HepG2 (cell line): ENCODE results near the gene RACGAP1. TPM values are rescaled to one million over a fixed set of nuclear protein-coding genes. Genes with fewer than 3 reads are reported as not detected.

Experiments
- ARID3A ChIP-seq: IDR thresholded peaks from 2 replicates; pipeline ENCODE4 v1.6.1; 2012; ENCODE audit warnings: low read depth, low read length, improper control_type of control experiment
- BATF2 ChIP-seq: sonication (generic); formaldehyde crosslinking; IDR thresholded peaks from 2 replicates; pipeline ENCODE4 v1.8.0; 2022; ENCODE audit warnings: mild to moderate bottlenecking, missing genetic modification reagents, moderate library complexity
- FOXP1 ChIP-seq, 2 experiments: fragments of 450-650 bp in 1 of 2; IDR thresholded peaks; 2 replicates each; pipeline ENCODE4 v1.6.1; 2017 to 2018; ENCODE audit warnings: antibody characterized with exemption in 1 of 2
- GATAD1 ChIP-seq: IDR thresholded peaks from 2 replicates; pipeline ENCODE4 v1.6.1; 2016; ENCODE audit warnings: missing genetic modification reagents, missing compliant biosample characterization
- GPN1 ChIP-seq: sonication (generic); formaldehyde crosslinking; IDR thresholded peaks from 2 replicates; pipeline ENCODE4 v1.5.1; 2020; ENCODE audit warnings: missing genetic modification reagents, borderline replicate concordance
- HNRNPUL1 ChIP-seq: fragments of 200-400 bp; formaldehyde crosslinking; IDR thresholded peaks from 2 replicates; pipeline ENCODE4 v1.6.1; 2017; ENCODE audit warnings: low read depth, mild to moderate bottlenecking, low read length, moderate library complexity
- ISL2 ChIP-seq: sonication (generic); formaldehyde crosslinking; IDR thresholded peaks from 2 replicates; pipeline ENCODE4 v1.5.0; 2020; ENCODE audit warnings: missing genetic modification reagents
- JARID2 ChIP-seq: sonication (generic); formaldehyde crosslinking; IDR thresholded peaks from 2 replicates; pipeline ENCODE4 v1.8.1; 2023; ENCODE audit warnings: missing genetic modification reagents, inconsistent platforms; ENCODE audit not compliant: insufficient replicate concordance
- MIXL1 ChIP-seq: IDR thresholded peaks from 2 replicates; pipeline ENCODE4 v1.6.1; 2016
- NR2F6 ChIP-seq, 2 experiments: IDR thresholded peaks; 2 replicates each; pipeline ENCODE4 v1.6.1; 2016; ENCODE audit warnings: antibody characterized with exemption in 1 of 2, mild to moderate bottlenecking in 1 of 2
- RFXANK ChIP-seq: IDR thresholded peaks from 2 replicates; pipeline ENCODE4 v1.6.1; 2016
- SIX1 ChIP-seq: sonication (generic); formaldehyde crosslinking; IDR thresholded peaks from 2 replicates; pipeline ENCODE4 v1.4.0; 2020; ENCODE audit warnings: missing genetic modification reagents, borderline replicate concordance
- SOX5 ChIP-seq: IDR thresholded peaks from 2 replicates; pipeline ENCODE4 v1.6.1; 2016; ENCODE audit warnings: borderline replicate concordance
- TARDBP ChIP-seq: sonication (generic); formaldehyde crosslinking; IDR thresholded peaks from 2 replicates; pipeline ENCODE4 v1.8.0; 2022; ENCODE audit warnings: mild to moderate bottlenecking, missing genetic modification reagents
- TCF7 ChIP-seq: sonication (generic); IDR thresholded peaks from 2 replicates; pipeline ENCODE4 v1.6.1; 2016; ENCODE audit warnings: antibody characterized with exemption, low read depth
- ZFP41 ChIP-seq: sonication (generic); formaldehyde crosslinking; IDR thresholded peaks from 2 replicates; pipeline ENCODE4 v1.4.0; 2020; ENCODE audit warnings: mild to moderate bottlenecking, missing genetic modification reagents, borderline replicate concordance
- ZFY ChIP-seq: sonication (generic); formaldehyde crosslinking; IDR thresholded peaks from 2 replicates; pipeline ENCODE4 v1.4.0; 2020; ENCODE audit warnings: missing genetic modification reagents
- ZHX1 ChIP-seq: sonication (generic); formaldehyde crosslinking; IDR thresholded peaks from 2 replicates; pipeline ENCODE4 v1.8.1; 2022; ENCODE audit warnings: low read depth, mild to moderate bottlenecking, missing genetic modification reagents
- ZNF605 ChIP-seq: sonication (generic); formaldehyde crosslinking; IDR thresholded peaks from 2 replicates; pipeline ENCODE4 v1.8.0; 2022; ENCODE audit warnings: mild to moderate bottlenecking, missing genetic modification reagents
- ZNF773 ChIP-seq: sonication (generic); formaldehyde crosslinking; IDR thresholded peaks from 2 replicates; pipeline ENCODE4 v1.4.0; 2020; ENCODE audit warnings: missing genetic modification reagents, borderline replicate concordance
- ZNF776 ChIP-seq: sonication (generic); formaldehyde crosslinking; IDR thresholded peaks from 2 replicates; pipeline ENCODE4 v1.4.0; 2020; ENCODE audit warnings: mild to moderate bottlenecking, missing genetic modification reagents
- ZUFSP ChIP-seq: sonication (generic); formaldehyde crosslinking; IDR thresholded peaks from 2 replicates; pipeline ENCODE4 v1.9.0; 2021; ENCODE audit warnings: missing genetic modification reagents, mild to moderate bottlenecking, borderline replicate concordance
- polyA plus RNA-seq, 8 experiments: library from polyadenylated mRNA; depleted of rRNA in 3 of 8; stranded (reverse) in 7 of 8; unstranded in 1 of 8; fragments of >200 nt; fragmentation: Illumina TruSeq in 4 of 8; extraction: Trizol in 4 of 8; gene quantifications; 2 replicates each; pipeline versions ENCODE4 v1.2.1 to v1.2.3, GENCODE V29; 2011 to 2016; ENCODE audit warnings: low read depth in 4 of 8, missing spikeins in 1 of 8, mixed read lengths in 1 of 8; ENCODE audit not compliant: insufficient read depth in 1 of 8
- total RNA-seq, 5 experiments: library from RNA; depleted of rRNA; stranded (reverse); fragments of >200 nt; fragmentation: Illumina TruSeq; extraction: Trizol; gene quantifications; 2 replicates each; pipeline ENCODE4 v1.2.3, GENCODE V29; 2016; ENCODE audit warnings: low read depth in 1 of 5

RACGAP1 gene
- total and polyA plus RNA-seq, 2 of the 13 experiments (the other 11 are each of a cell fraction or from before 2014, with no cell fraction given) = 16.7 to 57.9 TPM

GRCh38 chr12:49980501-49981349 is 44.6 kb downstream of the RACGAP1 start (continued):
- TF ChIP-seq ZUFSP (CRISPR knock-in tag) (no peak), NR2F6 (IDR thresholded peaks at IDR 0.05) (peak; percentile 80), NR2F6 (CRISPR knock-in tag; IDR thresholded peaks at IDR 0.05) (peak; percentile 68), TCF7 (peak; percentile 84), ZFP41 (CRISPR knock-in tag) (no peak), ISL2 (CRISPR knock-in tag) (peak; percentile 66; the same call in 1 of the 2 replicates), HNRNPUL1 (no peak), ZNF605 (CRISPR knock-in tag) (peak; percentile 32; the same call in 1 of the 2 replicates), MIXL1 (CRISPR knock-in tag) (0 out of 2 replicates have a peak, but pooled peaks have one; percentile 29), SIX1 (CRISPR knock-in tag) (0 out of 2 replicates have a peak, but pooled peaks have one; percentile 17), GPN1 (CRISPR knock-in tag) (no peak), GATAD1 (CRISPR knock-in tag) (no peak), FOXP1 (IDR thresholded peaks at IDR 0.05) (no peak), FOXP1 (CRISPR knock-in tag; IDR thresholded peaks at IDR 0.05) (0 out of 2 replicates have a peak, but pooled peaks have one; percentile 20), ZFY (CRISPR knock-in tag) (no peak), ZNF776 (no peak), BATF2 (CRISPR knock-in tag) (no peak), RFXANK (CRISPR knock-in tag) (no peak), ARID3A (no peak), ZNF773 (CRISPR knock-in tag) (no peak), TARDBP (CRISPR knock-in tag) (0 out of 2 replicates have a peak, but pooled peaks have one; percentile 17), SOX5 (no peak), ZHX1 (CRISPR knock-in tag) (no peak), JARID2 (CRISPR knock-in tag) (no peak)
